WERI-Rb-1 (cell line): ENCODE data around the gene PSG11.
"Not testable (repeated sequence)": the region's sequence is repeated elsewhere in the genome, so short reads cannot be mapped to it uniquely, and the experiment has no call there.

ENCODE experiments used
- DNase-seq: peaks from one replicate; pipeline ENCODE4 v3.0.0-alpha.2; 2020
- H3K27ac ChIP-seq: fragments of 250-450 bp; sonication (Bioruptor Pico); 2 replicates; pipeline ENCODE4 v1.5.1; 2020; ENCODE audit warnings: mild to moderate bottlenecking, moderate library complexity
- H3K27me3 ChIP-seq: fragments of 250-450 bp; sonication (Bioruptor Pico); 2 replicates; pipeline ENCODE4 v1.5.1; 2021; ENCODE audit warnings: mild to moderate bottlenecking, low read depth, moderate library complexity; ENCODE audit not compliant: insufficient read depth, severe bottlenecking
- H3K36me3 ChIP-seq: fragments of 250-450 bp; sonication (Bioruptor Pico); 2 replicates; pipeline ENCODE4 v1.5.1; 2020; ENCODE audit warnings: mild to moderate bottlenecking, moderate library complexity
- H3K4me3 ChIP-seq: 2 replicates; pipeline ENCODE4 v1.5.1; 2011; ENCODE audit warnings: low read depth, mild to moderate bottlenecking, control low read depth, low read length
- H3K9me3 ChIP-seq: fragments of 250-450 bp; sonication (Bioruptor Pico); 2 replicates; pipeline ENCODE4 v1.5.1; 2021; ENCODE audit warnings: mild to moderate bottlenecking, moderate library complexity; ENCODE audit not compliant: severe bottlenecking
- TF ChIP-seq, protein P1 (sequence below): IDR thresholded peaks from 2 replicates; pipeline ENCODE4 v1.5.1; 2011; ENCODE audit warnings: low read depth, mild to moderate bottlenecking, control low read depth, inconsistent platforms, low read length

PSG11 gene

GRCh38 chr19:43028866-43029265 is 2.6 kb upstream of the PSG11 start:
- TF ChIP-seq, protein P1, sequence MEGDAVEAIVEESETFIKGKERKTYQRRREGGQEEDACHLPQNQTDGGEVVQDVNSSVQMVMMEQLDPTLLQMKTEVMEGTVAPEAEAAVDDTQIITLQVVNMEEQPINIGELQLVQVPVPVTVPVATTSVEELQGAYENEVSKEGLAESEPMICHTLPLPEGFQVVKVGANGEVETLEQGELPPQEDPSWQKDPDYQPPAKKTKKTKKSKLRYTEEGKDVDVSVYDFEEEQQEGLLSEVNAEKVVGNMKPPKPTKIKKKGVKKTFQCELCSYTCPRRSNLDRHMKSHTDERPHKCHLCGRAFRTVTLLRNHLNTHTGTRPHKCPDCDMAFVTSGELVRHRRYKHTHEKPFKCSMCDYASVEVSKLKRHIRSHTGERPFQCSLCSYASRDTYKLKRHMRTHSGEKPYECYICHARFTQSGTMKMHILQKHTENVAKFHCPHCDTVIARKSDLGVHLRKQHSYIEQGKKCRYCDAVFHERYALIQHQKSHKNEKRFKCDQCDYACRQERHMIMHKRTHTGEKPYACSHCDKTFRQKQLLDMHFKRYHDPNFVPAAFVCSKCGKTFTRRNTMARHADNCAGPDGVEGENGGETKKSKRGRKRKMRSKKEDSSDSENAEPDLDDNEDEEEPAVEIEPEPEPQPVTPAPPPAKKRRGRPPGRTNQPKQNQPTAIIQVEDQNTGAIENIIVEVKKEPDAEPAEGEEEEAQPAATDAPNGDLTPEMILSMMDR, result no peak
- no peak for DNase-seq
- H3K9me3 ChIP-seq, result no peaks in the 10 kb centered on the region

GRCh38 chr19:43027985-43028384 is 1.7 kb upstream of the PSG11 start:
- H3K36me3 ChIP-seq, DNase-seq, H3K9me3 ChIP-seq, H3K27me3 ChIP-seq, H3K4me3 ChIP-seq, H3K27ac ChIP-seq: not testable (repeated sequence)
- TF ChIP-seq, protein P1, result peak; percentile 46

More at GRCh38 chr19:43028866-43029265, 2.6 kb upstream of the PSG11 start:
- Histone ChIP-seq H3K27me3 (peaks cover 10% of the 10 kb centered on the region), H3K4me3 (no peak overlapping the region), H3K27ac (no peak overlapping the region), H3K36me3 (no peaks in the 10 kb centered on the region)

DNA sequence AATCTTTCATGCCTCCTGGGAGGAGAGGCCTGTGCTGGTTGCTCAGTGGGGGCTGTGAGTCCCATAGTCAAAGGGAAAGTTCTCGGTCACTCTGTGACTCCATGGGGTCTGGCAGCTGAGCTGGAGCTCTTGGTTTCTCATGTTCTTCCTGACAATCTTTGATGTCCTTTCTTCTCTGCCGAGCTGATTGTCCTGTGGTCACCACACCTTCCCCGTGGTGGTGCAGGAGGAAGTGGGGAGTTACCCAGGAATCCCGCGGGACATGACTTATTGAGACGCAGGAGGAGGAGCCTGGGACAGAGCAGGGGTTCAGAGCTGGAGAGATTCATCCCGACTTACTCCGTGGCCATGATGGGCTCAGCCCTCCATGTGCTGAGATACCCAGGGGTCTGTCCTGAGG is 792 bp upstream of the PSG11 start:
- not testable (repeated sequence) for H3K9me3 ChIP-seq, H3K4me3 ChIP-seq, H3K27ac ChIP-seq, H3K27me3 ChIP-seq, H3K36me3 ChIP-seq, DNase-seq

- H3K27ac ChIP-seq, DNase-seq, H3K36me3 ChIP-seq, H3K9me3 ChIP-seq, H3K4me3 ChIP-seq: not testable (repeated sequence)
- H3K27me3 ChIP-seq, result peaks cover 17% of the 10 kb centered on the region
Observed at GRCh38 chr19:43022098-43022497, 4.2 kb downstream of the PSG11 start.

- DNase-seq, H3K9me3 ChIP-seq, H3K27ac ChIP-seq, H3K4me3 ChIP-seq, H3K36me3 ChIP-seq: not testable (repeated sequence)
- peaks cover 17% of the 10 kb centered on the region for H3K27me3 ChIP-seq
Observed at GRCh38 chr19:43021629-43022028, 4.6 kb downstream of the PSG11 start.

GRCh38 chr19:43019588-43019987 is 6.7 kb downstream of the PSG11 start:
- H3K9me3 ChIP-seq, DNase-seq, H3K27ac ChIP-seq, H3K4me3 ChIP-seq, H3K36me3 ChIP-seq: not testable (repeated sequence)
- peaks cover 20% of the 10 kb centered on the region for H3K27me3 ChIP-seq
- TF ChIP-seq, protein P1, result 0 out of 2 replicates have a peak, but pooled peaks have one; percentile 16

- DNase-seq, H3K9me3 ChIP-seq, H3K36me3 ChIP-seq, H3K4me3 ChIP-seq, H3K27ac ChIP-seq: not testable (repeated sequence)
- peaks cover 24% of the 10 kb centered on the region for H3K27me3 ChIP-seq
Observed at GRCh38 chr19:43005841-43006240, 20.4 kb downstream of the PSG11 start.

- H3K4me3 ChIP-seq, H3K36me3 ChIP-seq, H3K9me3 ChIP-seq, DNase-seq, H3K27ac ChIP-seq: not testable (repeated sequence)
- H3K27me3 ChIP-seq, result peaks cover 22% of the 10 kb centered on the region
Observed at GRCh38 chr19:43004846-43005245, 21.4 kb downstream of the PSG11 start.

GRCh38 chr19:43003634-43004033 is 22.6 kb downstream of the PSG11 start:
- peaks cover 23% of the 10 kb centered on the region for H3K27me3 ChIP-seq
- not testable (repeated sequence) for H3K36me3 ChIP-seq, H3K9me3 ChIP-seq, DNase-seq, H3K4me3 ChIP-seq, H3K27ac ChIP-seq

DNA sequence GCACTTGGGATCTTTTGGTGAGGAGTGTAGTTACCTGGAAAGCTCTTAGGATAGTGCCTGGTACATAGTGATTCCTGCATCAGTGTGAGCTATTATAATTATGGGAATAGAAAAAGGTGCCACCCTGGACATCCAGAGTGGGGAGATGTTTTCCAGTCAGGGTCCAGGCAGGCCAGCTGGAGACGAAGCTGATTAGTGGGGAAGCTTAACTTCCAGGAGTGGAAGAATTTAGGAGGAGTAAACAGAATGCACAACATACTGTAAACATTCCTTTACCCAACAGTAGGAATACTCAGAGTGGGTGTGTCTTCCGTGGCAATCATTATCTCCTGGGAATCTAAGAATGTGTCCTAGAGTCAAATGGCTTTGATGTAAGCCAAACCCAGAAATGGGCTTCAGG is 23.3 kb downstream of the PSG11 start:
- not testable (repeated sequence) for H3K36me3 ChIP-seq, H3K27ac ChIP-seq, H3K4me3 ChIP-seq, H3K9me3 ChIP-seq, DNase-seq
- peaks cover 20% of the 10 kb centered on the region for H3K27me3 ChIP-seq

DNA sequence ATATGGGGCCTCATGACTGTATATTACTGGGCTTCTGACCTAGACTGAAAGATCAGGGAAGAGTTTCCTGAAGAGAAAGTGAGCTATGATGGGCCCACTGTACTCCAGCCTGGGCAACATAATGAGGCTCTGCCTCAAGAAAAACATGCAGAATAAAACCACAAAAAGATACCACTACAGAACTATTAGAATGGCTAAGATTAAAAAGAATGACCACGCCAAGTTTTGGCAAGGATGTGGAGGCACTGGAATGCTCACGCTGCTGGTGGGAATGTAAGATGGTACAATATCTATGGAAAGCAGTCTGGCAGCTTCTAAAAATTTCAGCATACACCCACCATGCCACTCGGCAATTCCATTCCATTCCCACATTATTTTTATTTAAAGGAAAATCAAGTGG is 30.1 kb downstream of the PSG11 start:
- peaks cover 28% of the 10 kb centered on the region for H3K27me3 ChIP-seq
- H3K27ac ChIP-seq, H3K9me3 ChIP-seq, DNase-seq, H3K4me3 ChIP-seq, H3K36me3 ChIP-seq: not testable (repeated sequence)

GRCh38 chr19:42992029-42992604 is 34.2 kb downstream of the PSG11 start:
- peaks cover 31% of the 10 kb centered on the region for H3K27me3 ChIP-seq
- H3K4me3 ChIP-seq, H3K27ac ChIP-seq, H3K36me3 ChIP-seq, H3K9me3 ChIP-seq, DNase-seq: not testable (repeated sequence)
